T47D (cell line): ENCODE results near the gene EPN1.

ENCODE experiments used
- DNase-seq, 2 experiments: peaks; one replicate each; pipeline versions ENCODE4 v3.0.0 to v3.0.0-alpha.2; 2011 to 2012; ENCODE audit warnings: low read depth in 1 of 2, low spot score in 1 of 2
- JUND ChIP-seq: IDR thresholded peaks from 2 replicates; pipeline ENCODE4 v1.6.1; 2012; ENCODE audit warnings: low read depth
- in situ Hi-C: cut with HindIII; loops from 2 replicates; pipeline ENCODE4 v1.10.0; 2016; ENCODE audit warnings: low sequenced_read_pairs, low pct_unique_long_range_greater_than_20kb

EPN1 gene

GRCh38 chr19:55690109-55690768 is 15.2 kb downstream of the EPN1 start:
- TF ChIP-seq JUND, result no peak
- in situ Hi-C loops, result no loop called here
- DNase-seq, result no peak

GRCh38 chr19:55690769-55691545 is 15.9 kb downstream of the EPN1 start:
- TF ChIP-seq JUND, result no peak
- in situ Hi-C loops, result no loop called here

GRCh38 chr19:55691561-55692481 is 16.8 kb downstream of the EPN1 start:
- DNase-seq, result no peak
- in situ Hi-C loops, result no loop called here
- no peak for TF ChIP-seq JUND

More at GRCh38 chr19:55690769-55691545, 15.9 kb downstream of the EPN1 start:
- no peak for DNase-seq

- no peak for DNase-seq
- TF ChIP-seq JUND, result no peak
- in situ Hi-C loops, result no loop called here
Measured at GRCh38 chr19:55692681-55693081, 17.7 kb downstream of the EPN1 start.

- in situ Hi-C loops, result no loop called here
- TF ChIP-seq JUND, result no peak
- DNase-seq, result no peak
Measured at GRCh38 chr19:55693336-55693974, 18.4 kb downstream of the EPN1 start.

- no peak for DNase-seq
- TF ChIP-seq JUND, result no peak
- in situ Hi-C loops, result no loop called here
Measured at GRCh38 chr19:55694241-55694655, 19.2 kb downstream of the EPN1 start.

- no peak for DNase-seq
- no peak for TF ChIP-seq JUND
- in situ Hi-C loops, result no loop called here
Measured at GRCh38 chr19:55694656-55695491, 19.8 kb downstream of the EPN1 start.

- no peak for TF ChIP-seq JUND
- in situ Hi-C loops, result no loop called here
- DNase-seq, result no peak
Measured at GRCh38 chr19:55695511-55696290, 20.7 kb downstream of the EPN1 start.

- TF ChIP-seq JUND, result no peak
- DNase-seq, result no peak
- in situ Hi-C loops, result no loop called here
Measured at GRCh38 chr19:55696301-55697068, 21.5 kb downstream of the EPN1 start.

- no peak for DNase-seq
- no peak for TF ChIP-seq JUND
- in situ Hi-C loops, result no loop called here
Measured at GRCh38 chr19:55697069-55697440, 22.0 kb downstream of the EPN1 start.
